ENCODE measurements around the gene CCDC194.

Gene CCDC194

GRCh38 chr19:17406046-17406886 lies 12.3 kb upstream of the CCDC194 start:
- no peak overlapping the region for H3K4me3 ChIP-seq (ENCODE audit: low read depth, low read length)
- peak; percentile 86 for DNase-seq (ENCODE audit: low read depth, low spot score)
- no peak for TF ChIP-seq CTCF (IDR thresholded peaks at IDR 0.05; ENCODE audit: low read depth, low read length)
- in situ Hi-C loops (cut with HindIII; ENCODE audit: low sequenced_read_pairs) = no loop called here

GRCh38 chr19:17405250-17406045 lies 11.5 kb upstream of the CCDC194 start, which contains the start of gene BST2:
TSS of gene BST2 (minus strand) at chr19:17405630. CDS start at chr19:17405575, 55 bp downstream.
- in situ Hi-C loops (cut with HindIII; ENCODE audit: low sequenced_read_pairs) = no loop called here
- peak; percentile 42 for DNase-seq (ENCODE audit: low read depth, low spot score)
- no peak for TF ChIP-seq CTCF (IDR thresholded peaks at IDR 0.05; ENCODE audit: low read depth, low read length)
- H3K4me3 ChIP-seq (ENCODE audit: low read depth, low read length) = no peak within 1 kb of the TSS

- no peak for DNase-seq (ENCODE audit: low read depth, low spot score)
- H3K4me3 ChIP-seq (ENCODE audit: low read depth, low read length) = no peak overlapping the region
- no peak for TF ChIP-seq CTCF (IDR thresholded peaks at IDR 0.05; ENCODE audit: low read depth, low read length)
- in situ Hi-C loops (cut with HindIII; ENCODE audit: low sequenced_read_pairs) = no loop called here
These were observed 10.7 kb upstream of the CCDC194 start for GRCh38 chr19:17404621-17405249.

GRCh38 chr19:17404015-17404414 lies 10.0 kb upstream of the CCDC194 start:
- no peak for TF ChIP-seq CTCF (IDR thresholded peaks at IDR 0.05; ENCODE audit: low read depth, low read length)
- no peak for DNase-seq (ENCODE audit: low read depth, low spot score)
- in situ Hi-C loops (cut with HindIII; ENCODE audit: low sequenced_read_pairs) = no loop called here
- H3K4me3 ChIP-seq (ENCODE audit: low read depth, low read length) = no peak overlapping the region

GRCh38 chr19:17402982-17403855 lies 9.2 kb upstream of the CCDC194 start:
- no peak overlapping the region for H3K4me3 ChIP-seq (ENCODE audit: low read depth, low read length)
- DNase-seq (ENCODE audit: low read depth, low spot score) = no peak
- TF ChIP-seq CTCF (IDR thresholded peaks at IDR 0.05; ENCODE audit: low read depth, low read length) = no peak
- in situ Hi-C loops (cut with HindIII; ENCODE audit: low sequenced_read_pairs) = no loop called here
